Measurements from ENCODE around the gene GRK4.

DNA sequence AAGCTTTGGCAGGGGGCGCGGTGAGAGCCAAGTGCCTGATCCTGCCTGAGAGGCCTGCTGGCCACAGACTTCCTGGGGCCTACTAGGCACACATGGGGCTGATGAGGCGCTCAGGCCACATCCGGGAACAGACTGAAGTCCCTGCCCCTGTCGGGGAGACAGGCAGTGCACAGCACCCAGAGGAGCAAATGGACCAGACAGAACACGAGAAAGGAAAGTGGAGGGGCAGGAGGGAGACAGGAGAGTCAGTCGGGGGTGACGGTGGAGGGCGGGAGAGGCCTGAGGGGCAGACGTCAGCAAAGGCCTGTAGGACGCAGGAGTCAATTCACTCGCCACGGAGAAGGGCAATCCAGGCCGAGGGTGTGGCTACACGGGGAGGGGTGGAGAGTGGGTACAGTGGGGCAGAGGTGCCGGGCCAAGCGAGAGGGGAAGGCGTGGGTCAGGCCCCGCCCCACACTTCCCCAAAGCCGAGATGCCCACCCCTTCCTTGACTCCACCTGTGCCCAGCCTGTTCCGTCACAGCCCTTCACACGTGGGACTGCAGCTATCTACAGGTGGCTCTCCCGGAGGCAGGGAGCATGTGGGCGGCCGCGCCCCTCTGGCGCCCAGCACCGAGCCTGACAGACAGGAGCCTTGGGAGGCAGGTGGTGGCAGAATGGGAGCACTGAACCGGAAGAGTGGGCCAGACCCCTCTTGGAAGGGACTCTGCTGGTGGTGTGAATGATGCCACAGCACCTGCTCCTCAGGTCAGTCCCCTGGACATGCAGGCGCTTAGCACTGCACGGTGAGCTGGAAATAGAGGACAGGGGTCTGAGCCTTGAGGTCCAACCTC lies 20.6 kb upstream of the GRK4 start:
- TF ChIP-seq CTCF (conservative IDR thresholded peaks at IDR 0.05; ENCODE audit: low read length) (no peak), EZH2phosphoT487 (IDR thresholded peaks at IDR 0.05; ENCODE audit: borderline replicate concordance) (no peak)

Measured in Loucy (cell line).